Renal cortical epithelial cell (primary cell): ENCODE data around the gene CCL4. TPM values are rescaled to one million over a fixed set of nuclear protein-coding genes. Genes with fewer than 3 reads are reported as not detected.
"Not testable (repeated sequence)": the region's sequence is repeated elsewhere in the genome, so short reads cannot be mapped to it uniquely, and the experiment has no call there.

Source experiments
- DNase-seq: peaks from one replicate; pipeline ENCODE4 v3.0.0-alpha.2; 2011; ENCODE audit warnings: low read depth
- total RNA-seq: library from RNA; depleted of rRNA; stranded (reverse); fragments of >200 nt; gene quantifications from 2 replicates; pipeline ENCODE4 v1.2.3, GENCODE V29; 2014

CCL4 gene
- not detected in 2 replicates for total RNA-seq

- not testable (repeated sequence) for DNase-seq
These were observed at the start of gene CCL4 for GRCh38 chr17:36103401-36103975. CCL4 (plus strand) TSS chr17:36103827; CDS start chr17:36103906, 79 bp downstream.

GRCh38 chr17:36055171-36055570 is 48.5 kb upstream of the CCL4 start:
- DNase-seq: no peak

- DNase-seq: no peak
These were observed 47.6 kb upstream of the CCL4 start for GRCh38 chr17:36055921-36056520.

- no peak for DNase-seq
These were observed 45.7 kb upstream of the CCL4 start for GRCh38 chr17:36057911-36058310.

GRCh38 chr17:36059406-36059805 is 44.2 kb upstream of the CCL4 start:
- no peak for DNase-seq

GRCh38 chr17:36060816-36061215 is 42.8 kb upstream of the CCL4 start:
- no peak for DNase-seq

- no peak for DNase-seq
These were observed 39.7 kb upstream of the CCL4 start, which contains the start of gene CCL18 for GRCh38 chr17:36063786-36064541. CCL18 (plus strand) TSS chr17:36064272; CDS start chr17:36064343, 71 bp downstream.

- no peak for DNase-seq
These were observed 37.2 kb upstream of the CCL4 start for GRCh38 chr17:36066365-36066985.

GRCh38 chr17:36068524-36068923 is 35.1 kb upstream of the CCL4 start:
- DNase-seq: no peak

GRCh38 chr17:36069136-36069535 is 34.5 kb upstream of the CCL4 start:
- DNase-seq: no peak

- no peak for DNase-seq
These were observed 33.2 kb upstream of the CCL4 start for GRCh38 chr17:36070427-36070826.

GRCh38 chr17:36071751-36072150 is 31.9 kb upstream of the CCL4 start:
- no peak for DNase-seq

GRCh38 chr17:36072431-36073121 is 31.1 kb upstream of the CCL4 start:
- DNase-seq: no peak

- DNase-seq: no peak
These were observed 29.3 kb upstream of the CCL4 start for GRCh38 chr17:36074365-36074764.

GRCh38 chr17:36081681-36082471 is 21.8 kb upstream of the CCL4 start:
- peak; percentile 6 for DNase-seq

GRCh38 chr17:36082482-36083120 is 21.0 kb upstream of the CCL4 start:
- not testable (repeated sequence) for DNase-seq

- not testable (repeated sequence) for DNase-seq
These were observed 19.9 kb upstream of the CCL4 start for GRCh38 chr17:36083691-36084090.

- no peak for DNase-seq
These were observed 17.9 kb upstream of the CCL4 start for GRCh38 chr17:36085765-36086164.

GRCh38 chr17:36086791-36087190 is 16.8 kb upstream of the CCL4 start:
- no peak for DNase-seq

- DNase-seq: not testable (repeated sequence)
These were observed 16.2 kb upstream of the CCL4 start for GRCh38 chr17:36087471-36087870.
